ENCODE data around the gene MYH16. TPM values are rescaled to one million over a fixed set of nuclear protein-coding genes. Genes with fewer than 3 reads are reported as not detected.

Gene MYH16
- total and polyA plus RNA-seq, 2 experiments from 2014 or later = not detected

- Mint-ChIP-seq H3K27me3 (ENCODE audit: insufficient read depth, low read depth, poor library complexity) (no peaks in the 10 kb centered on the region), H3K4me1 (no peaks in the 10 kb centered on the region), H3K27ac (no peak overlapping the region), H3K4me3 (no peak overlapping the region), H3K9me3 (no peaks in the 10 kb centered on the region), H3K36me3 (ENCODE audit: low read depth) (no peaks in the 10 kb centered on the region)
- Histone ChIP-seq H3K79me2 (replicated peaks; ENCODE audit: insufficient read depth) (no peaks in the 10 kb centered on the region), H3K36me3 (ENCODE audit: insufficient read depth) (no peaks in the 10 kb centered on the region), H3K4me3 (no peak overlapping the region), H3K27ac (ENCODE audit: low read depth) (no peak overlapping the region), H4K20me1 (replicated peaks; ENCODE audit: insufficient read depth) (no peaks in the 10 kb centered on the region), H3F3A (replicated peaks; ENCODE audit: low read depth) (no peaks in the 10 kb centered on the region), H3K4me2 (no peak overlapping the region), H3K9me2 (ENCODE audit: insufficient read depth) (no peaks in the 10 kb centered on the region), H2AFZ (peak overlapping the region; percentile 59), H3K4me1 (ENCODE audit: insufficient read depth) (no peaks in the 10 kb centered on the region), H3K27me3 (ENCODE audit: insufficient read depth) (no peaks in the 10 kb centered on the region)
- DNase-seq (ENCODE audit: low spot score) = no peak
- ATAC-seq = no peak; the same call in 2 of the 3 replicates
- no peak for TF ChIP-seq EZH2phosphoT487 (IDR thresholded peaks at IDR 0.05; ENCODE audit: unreplicated experiment)
- no peak for TF ChIP-seq JUNB (IDR thresholded peaks at IDR 0.05; ENCODE audit: unreplicated experiment)
- no peak for TF ChIP-seq NANOG (IDR thresholded peaks at IDR 0.05; ENCODE audit: borderline replicate concordance)
- TF ChIP-seq, protein P1, sequence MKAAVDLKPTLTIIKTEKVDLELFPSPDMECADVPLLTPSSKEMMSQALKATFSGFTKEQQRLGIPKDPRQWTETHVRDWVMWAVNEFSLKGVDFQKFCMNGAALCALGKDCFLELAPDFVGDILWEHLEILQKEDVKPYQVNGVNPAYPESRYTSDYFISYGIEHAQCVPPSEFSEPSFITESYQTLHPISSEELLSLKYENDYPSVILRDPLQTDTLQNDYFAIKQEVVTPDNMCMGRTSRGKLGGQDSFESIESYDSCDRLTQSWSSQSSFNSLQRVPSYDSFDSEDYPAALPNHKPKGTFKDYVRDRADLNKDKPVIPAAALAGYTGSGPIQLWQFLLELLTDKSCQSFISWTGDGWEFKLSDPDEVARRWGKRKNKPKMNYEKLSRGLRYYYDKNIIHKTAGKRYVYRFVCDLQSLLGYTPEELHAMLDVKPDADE (IDR thresholded peaks at IDR 0.05) = no peak
- TF ChIP-seq CREB1 (CRISPR knock-in tag; IDR thresholded peaks at IDR 0.05; ENCODE audit: low read depth) = no peak
- TF ChIP-seq CTCF (conservative IDR thresholded peaks at IDR 0.05; ENCODE audit: low read depth in 2 of 2) = no peak
- TF ChIP-seq REST (IDR thresholded peaks at IDR 0.05; ENCODE audit: unreplicated experiment) = no peak
- no peak for TF ChIP-seq ZNF114 (CRISPR knock-in tag; IDR thresholded peaks at IDR 0.05)
- TF ChIP-seq EZH2 (IDR thresholded peaks at IDR 0.05; ENCODE audit: low read depth, unreplicated experiment) = no peak
- no peak for TF ChIP-seq ZNF331 (CRISPR knock-in tag; IDR thresholded peaks at IDR 0.05; ENCODE audit: low read depth)
- TF ChIP-seq, protein P2, sequence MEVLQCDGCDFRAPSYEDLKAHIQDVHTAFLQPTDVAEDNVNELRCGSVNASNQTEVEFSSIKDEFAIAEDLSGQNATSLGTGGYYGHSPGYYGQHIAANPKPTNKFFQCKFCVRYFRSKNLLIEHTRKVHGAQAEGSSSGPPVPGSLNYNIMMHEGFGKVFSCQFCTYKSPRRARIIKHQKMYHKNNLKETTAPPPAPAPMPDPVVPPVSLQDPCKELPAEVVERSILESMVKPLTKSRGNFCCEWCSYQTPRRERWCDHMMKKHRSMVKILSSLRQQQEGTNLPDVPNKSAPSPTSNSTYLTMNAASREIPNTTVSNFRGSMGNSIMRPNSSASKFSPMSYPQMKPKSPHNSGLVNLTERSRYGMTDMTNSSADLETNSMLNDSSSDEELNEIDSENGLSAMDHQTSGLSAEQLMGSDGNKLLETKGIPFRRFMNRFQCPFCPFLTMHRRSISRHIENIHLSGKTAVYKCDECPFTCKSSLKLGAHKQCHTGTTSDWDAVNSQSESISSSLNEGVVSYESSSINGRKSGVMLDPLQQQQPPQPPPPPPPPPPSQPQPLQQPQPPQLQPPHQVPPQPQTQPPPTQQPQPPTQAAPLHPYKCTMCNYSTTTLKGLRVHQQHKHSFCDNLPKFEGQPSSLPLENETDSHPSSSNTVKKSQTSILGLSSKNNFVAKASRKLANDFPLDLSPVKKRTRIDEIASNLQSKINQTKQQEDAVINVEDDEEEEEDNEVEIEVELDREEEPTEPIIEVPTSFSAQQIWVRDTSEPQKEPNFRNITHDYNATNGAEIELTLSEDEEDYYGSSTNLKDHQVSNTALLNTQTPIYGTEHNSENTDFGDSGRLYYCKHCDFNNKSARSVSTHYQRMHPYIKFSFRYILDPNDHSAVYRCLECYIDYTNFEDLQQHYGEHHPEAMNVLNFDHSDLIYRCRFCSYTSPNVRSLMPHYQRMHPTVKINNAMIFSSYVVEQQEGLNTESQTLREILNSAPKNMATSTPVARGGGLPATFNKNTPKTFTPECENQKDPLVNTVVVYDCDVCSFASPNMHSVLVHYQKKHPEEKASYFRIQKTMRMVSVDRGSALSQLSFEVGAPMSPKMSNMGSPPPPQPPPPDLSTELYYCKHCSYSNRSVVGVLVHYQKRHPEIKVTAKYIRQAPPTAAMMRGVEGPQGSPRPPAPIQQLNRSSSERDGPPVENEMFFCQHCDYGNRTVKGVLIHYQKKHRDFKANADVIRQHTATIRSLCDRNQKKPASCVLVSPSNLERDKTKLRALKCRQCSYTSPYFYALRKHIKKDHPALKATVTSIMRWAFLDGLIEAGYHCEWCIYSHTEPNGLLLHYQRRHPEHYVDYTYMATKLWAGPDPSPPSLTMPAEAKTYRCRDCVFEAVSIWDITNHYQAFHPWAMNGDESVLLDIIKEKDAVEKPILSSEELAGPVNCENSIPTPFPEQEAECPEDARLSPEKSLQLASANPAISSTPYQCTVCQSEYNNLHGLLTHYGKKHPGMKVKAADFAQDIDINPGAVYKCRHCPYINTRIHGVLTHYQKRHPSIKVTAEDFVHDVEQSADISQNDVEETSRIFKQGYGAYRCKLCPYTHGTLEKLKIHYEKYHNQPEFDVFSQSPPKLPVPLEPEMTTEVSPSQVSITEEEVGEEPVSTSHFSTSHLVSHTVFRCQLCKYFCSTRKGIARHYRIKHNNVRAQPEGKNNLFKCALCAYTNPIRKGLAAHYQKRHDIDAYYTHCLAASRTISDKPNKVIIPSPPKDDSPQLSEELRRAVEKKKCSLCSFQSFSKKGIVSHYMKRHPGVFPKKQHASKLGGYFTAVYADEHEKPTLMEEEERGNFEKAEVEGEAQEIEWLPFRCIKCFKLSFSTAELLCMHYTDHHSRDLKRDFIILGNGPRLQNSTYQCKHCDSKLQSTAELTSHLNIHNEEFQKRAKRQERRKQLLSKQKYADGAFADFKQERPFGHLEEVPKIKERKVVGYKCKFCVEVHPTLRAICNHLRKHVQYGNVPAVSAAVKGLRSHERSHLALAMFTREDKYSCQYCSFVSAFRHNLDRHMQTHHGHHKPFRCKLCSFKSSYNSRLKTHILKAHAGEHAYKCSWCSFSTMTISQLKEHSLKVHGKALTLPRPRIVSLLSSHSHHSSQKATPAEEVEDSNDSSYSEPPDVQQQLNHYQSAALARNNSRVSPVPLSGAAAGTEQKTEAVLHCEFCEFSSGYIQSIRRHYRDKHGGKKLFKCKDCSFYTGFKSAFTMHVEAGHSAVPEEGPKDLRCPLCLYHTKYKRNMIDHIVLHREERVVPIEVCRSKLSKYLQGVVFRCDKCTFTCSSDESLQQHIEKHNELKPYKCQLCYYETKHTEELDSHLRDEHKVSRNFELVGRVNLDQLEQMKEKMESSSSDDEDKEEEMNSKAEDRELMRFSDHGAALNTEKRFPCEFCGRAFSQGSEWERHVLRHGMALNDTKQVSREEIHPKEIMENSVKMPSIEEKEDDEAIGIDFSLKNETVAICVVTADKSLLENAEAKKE (CRISPR knock-in tag; IDR thresholded peaks at IDR 0.05) = no peak
- TF ChIP-seq POLR2AphosphoS5 (IDR thresholded peaks at IDR 0.05; ENCODE audit: low read depth) = no peak
- no peak for TF ChIP-seq STAT1 (IDR thresholded peaks at IDR 0.05; ENCODE audit: unreplicated experiment)
Measured at GRCh38 chr7:99268577-99268908, 4.1 kb upstream of the MYH16 start.
